ENCODE results near the gene EHF. TPM values are rescaled to one million over a fixed set of nuclear protein-coding genes. Genes with fewer than 3 reads are reported as not detected.
A peak's percentile ranks its signal among the peaks of the same experiment; 100 is the strongest.

The EHF gene
- total and polyA plus RNA-seq, 2 experiments from 2014 or later: 5.8 to 9.0 TPM

DNA sequence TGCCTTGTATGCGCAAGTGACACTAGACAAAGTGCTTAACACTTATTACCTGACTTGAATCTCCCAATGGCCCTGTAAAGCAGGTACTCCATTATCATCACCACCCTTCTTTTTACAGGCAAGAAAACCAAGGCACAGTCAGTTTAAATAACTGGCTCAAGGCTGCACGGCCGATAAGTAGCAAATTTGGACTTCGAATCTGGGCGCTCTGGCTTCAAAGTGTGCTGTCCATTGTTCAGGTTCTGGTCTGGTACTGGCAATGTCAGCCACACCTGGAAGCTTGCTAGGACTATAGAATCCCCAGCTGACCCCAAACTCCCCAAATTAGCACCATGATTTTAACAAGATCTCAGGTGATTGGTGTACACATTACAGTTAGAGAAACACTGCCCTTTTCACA lies 19.3 kb upstream of the EHF start:
- Histone ChIP-seq H3K9me3 (ENCODE audit: low read depth) (no peaks in the 10 kb centered on the region), H3K27ac (peak overlapping the region; percentile 93), H3K4me2 (peak overlapping the region; percentile 69), H4K20me1 (ENCODE audit: insufficient read depth, poor library complexity, severe bottlenecking) (no peaks in the 10 kb centered on the region), H3K4me1 (ENCODE audit: insufficient read depth) (peaks cover 42% of the 10 kb centered on the region), H3K27me3 (no peaks in the 10 kb centered on the region), H2AFZ (no peak overlapping the region), H3K79me2 (no peaks in the 10 kb centered on the region), H3K4me3 (no peak overlapping the region), H3K9me2 (replicated peaks; ENCODE audit: insufficient read depth) (no peaks in the 10 kb centered on the region), H3K36me3 (replicated peaks; ENCODE audit: insufficient read depth, low read depth) (no peaks in the 10 kb centered on the region)
- no peak for DNase-seq (ENCODE audit: low spot score)
- no peak for TF ChIP-seq EZH2phosphoT487 (IDR thresholded peaks at IDR 0.05; ENCODE audit: low read depth, severe bottlenecking, unreplicated experiment)
- TF ChIP-seq EZH2 (IDR thresholded peaks at IDR 0.05; ENCODE audit: borderline replicate concordance): no peak
- TF ChIP-seq, protein P1, sequence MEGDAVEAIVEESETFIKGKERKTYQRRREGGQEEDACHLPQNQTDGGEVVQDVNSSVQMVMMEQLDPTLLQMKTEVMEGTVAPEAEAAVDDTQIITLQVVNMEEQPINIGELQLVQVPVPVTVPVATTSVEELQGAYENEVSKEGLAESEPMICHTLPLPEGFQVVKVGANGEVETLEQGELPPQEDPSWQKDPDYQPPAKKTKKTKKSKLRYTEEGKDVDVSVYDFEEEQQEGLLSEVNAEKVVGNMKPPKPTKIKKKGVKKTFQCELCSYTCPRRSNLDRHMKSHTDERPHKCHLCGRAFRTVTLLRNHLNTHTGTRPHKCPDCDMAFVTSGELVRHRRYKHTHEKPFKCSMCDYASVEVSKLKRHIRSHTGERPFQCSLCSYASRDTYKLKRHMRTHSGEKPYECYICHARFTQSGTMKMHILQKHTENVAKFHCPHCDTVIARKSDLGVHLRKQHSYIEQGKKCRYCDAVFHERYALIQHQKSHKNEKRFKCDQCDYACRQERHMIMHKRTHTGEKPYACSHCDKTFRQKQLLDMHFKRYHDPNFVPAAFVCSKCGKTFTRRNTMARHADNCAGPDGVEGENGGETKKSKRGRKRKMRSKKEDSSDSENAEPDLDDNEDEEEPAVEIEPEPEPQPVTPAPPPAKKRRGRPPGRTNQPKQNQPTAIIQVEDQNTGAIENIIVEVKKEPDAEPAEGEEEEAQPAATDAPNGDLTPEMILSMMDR (IDR thresholded peaks at IDR 0.05; ENCODE audit: poor library complexity): no peak
- 55% methylated on average over 5 of the region's 5 CpGs for WGBS (ENCODE audit: low lambda C conversion rate, missing lambda C conversion rate)

DNA sequence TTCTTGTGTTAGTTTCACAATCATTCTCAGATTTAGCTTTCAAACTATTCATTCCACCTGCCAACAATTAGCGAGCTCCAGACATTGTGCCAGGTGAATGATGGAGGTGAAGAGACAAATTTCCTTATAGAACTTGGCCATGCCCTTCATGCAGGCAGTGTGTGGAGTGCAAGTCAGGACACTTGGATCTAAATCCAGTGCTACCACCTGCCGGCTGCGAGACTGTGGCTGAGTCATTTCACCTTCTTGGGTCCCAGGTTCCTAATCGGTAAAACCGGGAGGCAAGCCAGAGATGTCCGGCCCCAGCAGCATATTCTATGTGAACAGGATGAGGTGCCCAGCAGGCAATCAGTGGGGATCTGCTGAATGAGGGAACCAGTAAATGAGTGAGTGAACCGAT lies 18.6 kb upstream of the EHF start:
- Histone ChIP-seq H3K9me2 (replicated peaks; ENCODE audit: insufficient read depth) (no peaks in the 10 kb centered on the region), H3K36me3 (replicated peaks; ENCODE audit: insufficient read depth, low read depth) (no peaks in the 10 kb centered on the region), H3K27me3 (no peaks in the 10 kb centered on the region), H3K4me2 (no peak overlapping the region), H3K4me3 (no peak overlapping the region), H3K4me1 (ENCODE audit: insufficient read depth) (peaks cover 42% of the 10 kb centered on the region), H3K9me3 (ENCODE audit: low read depth) (no peaks in the 10 kb centered on the region), H2AFZ (no peak overlapping the region), H3K79me2 (no peaks in the 10 kb centered on the region), H3K27ac (peak overlapping the region; percentile 93), H4K20me1 (ENCODE audit: insufficient read depth, poor library complexity, severe bottlenecking) (no peaks in the 10 kb centered on the region)
- no peak for TF ChIP-seq EZH2phosphoT487 (IDR thresholded peaks at IDR 0.05; ENCODE audit: low read depth, severe bottlenecking, unreplicated experiment)
- TF ChIP-seq, protein P1 (IDR thresholded peaks at IDR 0.05; ENCODE audit: poor library complexity): no peak
- DNase-seq (ENCODE audit: low spot score): no peak
- 97% methylated on average over 7 of the region's 7 CpGs for WGBS (ENCODE audit: low lambda C conversion rate, missing lambda C conversion rate)

DNA sequence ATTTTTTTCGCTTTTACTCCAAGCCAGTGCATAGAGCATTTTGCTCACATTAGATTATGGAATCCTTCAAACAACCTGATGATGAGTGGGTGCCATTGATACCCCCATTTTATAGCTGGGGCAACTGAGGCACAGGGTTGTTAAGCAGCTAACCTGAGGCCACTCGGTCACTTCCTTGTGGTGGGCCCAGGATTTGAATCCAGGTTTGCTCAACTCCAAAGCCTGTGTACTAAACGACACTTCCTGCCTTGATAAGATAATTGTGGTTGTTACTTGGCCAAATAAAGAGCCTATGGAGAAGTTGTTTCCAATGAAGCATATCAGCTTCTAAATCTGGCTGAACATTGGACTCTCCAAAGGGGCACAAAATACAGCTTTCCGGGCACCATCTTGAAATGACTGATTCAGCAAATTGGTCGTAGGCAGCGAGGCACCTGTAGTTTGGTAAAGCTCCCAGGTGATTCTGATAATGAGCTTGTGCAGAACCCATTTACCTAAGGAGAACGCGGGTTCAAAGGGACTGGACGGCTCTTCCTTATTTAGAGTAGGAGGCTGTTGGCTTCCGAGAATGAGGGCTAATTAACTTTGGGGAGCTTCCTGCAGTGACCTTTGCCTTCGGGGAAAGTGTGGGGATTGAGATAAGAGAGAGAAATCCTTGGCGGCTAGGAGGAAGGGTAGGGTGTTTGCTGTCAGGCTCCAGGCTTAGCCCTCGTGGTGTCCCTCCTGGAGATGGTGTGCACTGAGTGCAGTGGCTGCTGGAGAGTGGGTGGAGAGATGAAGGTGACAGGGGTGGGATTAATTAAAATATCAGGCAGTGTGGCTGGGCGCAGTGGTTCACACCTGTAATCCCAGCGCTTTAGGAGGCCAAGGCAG lies 17.5 kb upstream of the EHF start:
- H3K27me3 ChIP-seq: no peaks in the 10 kb centered on the region
- no peaks in the 10 kb centered on the region for H3K79me2 ChIP-seq
- DNase-seq (ENCODE audit: low spot score): peak; percentile 57
- no peaks in the 10 kb centered on the region for H3K36me3 ChIP-seq (replicated peaks; ENCODE audit: insufficient read depth, low read depth)
- no peaks in the 10 kb centered on the region for H3K9me2 ChIP-seq (replicated peaks; ENCODE audit: insufficient read depth)
- H2AFZ ChIP-seq: no peak overlapping the region
- H4K20me1 ChIP-seq (ENCODE audit: insufficient read depth, poor library complexity, severe bottlenecking): no peaks in the 10 kb centered on the region
- WGBS (ENCODE audit: low lambda C conversion rate, missing lambda C conversion rate): 49% methylated on average over 15 of the region's 15 CpGs
- no peak overlapping the region for H3K4me3 ChIP-seq
- no peaks in the 10 kb centered on the region for H3K9me3 ChIP-seq (ENCODE audit: low read depth)
- TF ChIP-seq EZH2 (IDR thresholded peaks at IDR 0.05; ENCODE audit: borderline replicate concordance): no peak
- TF ChIP-seq EZH2phosphoT487 (IDR thresholded peaks at IDR 0.05; ENCODE audit: low read depth, severe bottlenecking, unreplicated experiment): peak; percentile 89
- no peak overlapping the region for H3K4me2 ChIP-seq
- peaks cover 42% of the 10 kb centered on the region for H3K4me1 ChIP-seq (ENCODE audit: insufficient read depth)
- peak overlapping the region; percentile 93 for H3K27ac ChIP-seq

DNA sequence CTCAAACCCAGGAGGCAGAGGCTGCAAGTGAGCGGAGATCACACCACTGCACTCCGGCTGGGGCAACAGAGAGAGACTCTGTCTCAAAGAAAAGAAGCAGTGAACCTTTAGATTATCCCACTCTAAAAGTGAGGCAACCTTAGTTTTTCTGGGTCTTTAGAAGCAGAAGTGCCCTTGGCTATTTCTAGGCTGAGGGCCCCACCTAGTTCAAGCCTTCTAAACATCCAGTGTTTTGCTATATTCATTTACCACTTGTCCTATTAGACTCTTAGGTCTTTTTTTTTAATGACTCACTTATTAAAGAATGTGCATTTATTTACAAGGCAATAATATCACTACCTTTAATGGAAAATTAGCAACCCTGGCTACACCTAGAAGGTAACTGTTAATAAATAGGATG lies 16.7 kb upstream of the EHF start:
- Histone ChIP-seq H3K4me2 (no peak overlapping the region), H3K9me2 (replicated peaks; ENCODE audit: insufficient read depth) (no peaks in the 10 kb centered on the region), H3K36me3 (replicated peaks; ENCODE audit: insufficient read depth, low read depth) (no peaks in the 10 kb centered on the region), H3K79me2 (no peaks in the 10 kb centered on the region), H3K27ac (peak overlapping the region; percentile 93), H4K20me1 (ENCODE audit: insufficient read depth, poor library complexity, severe bottlenecking) (no peaks in the 10 kb centered on the region), H2AFZ (no peak overlapping the region), H3K9me3 (ENCODE audit: low read depth) (no peaks in the 10 kb centered on the region), H3K4me3 (no peak overlapping the region), H3K27me3 (no peaks in the 10 kb centered on the region), H3K4me1 (ENCODE audit: insufficient read depth) (peaks cover 39% of the 10 kb centered on the region)
- TF ChIP-seq EZH2phosphoT487 (IDR thresholded peaks at IDR 0.05; ENCODE audit: low read depth, severe bottlenecking, unreplicated experiment) (no peak), EZH2 (IDR thresholded peaks at IDR 0.05; ENCODE audit: borderline replicate concordance) (no peak)
- TF ChIP-seq, protein P1 (IDR thresholded peaks at IDR 0.05; ENCODE audit: poor library complexity): no peak
- no peak for DNase-seq (ENCODE audit: low spot score)
- WGBS (ENCODE audit: low lambda C conversion rate, missing lambda C conversion rate): 93% methylated on average over 2 of the region's 2 CpGs

All from hepatocyte (in vitro differentiated cells).